Uterus (tissue), 2 donors: ENCODE measurements around the gene KCNIP1.

Experiments
- POLR2A ChIP-seq, 2 donors: fragments of 450-650 bp; IDR thresholded peaks; one replicate each; pipeline ENCODE4 v1.6.1; 2016; ENCODE audit warnings: antibody characterized with exemption in 2 of 2, mild to moderate bottlenecking in 1 of 2, moderate library complexity in 1 of 2
- TF ChIP-seq, protein P1 (sequence below), 4 experiments: fragments of 200-600 bp in 2 of 4; fragments of 450-650 bp in 2 of 4; sonication (generic) in 2 of 4; IDR thresholded peaks; one replicate each; pipeline ENCODE4 v1.5.1; 2016 to 2019; ENCODE audit warnings: antibody characterized with exemption in 4 of 4, mild to moderate bottlenecking in 2 of 4, moderate library complexity in 1 of 4

DNA sequence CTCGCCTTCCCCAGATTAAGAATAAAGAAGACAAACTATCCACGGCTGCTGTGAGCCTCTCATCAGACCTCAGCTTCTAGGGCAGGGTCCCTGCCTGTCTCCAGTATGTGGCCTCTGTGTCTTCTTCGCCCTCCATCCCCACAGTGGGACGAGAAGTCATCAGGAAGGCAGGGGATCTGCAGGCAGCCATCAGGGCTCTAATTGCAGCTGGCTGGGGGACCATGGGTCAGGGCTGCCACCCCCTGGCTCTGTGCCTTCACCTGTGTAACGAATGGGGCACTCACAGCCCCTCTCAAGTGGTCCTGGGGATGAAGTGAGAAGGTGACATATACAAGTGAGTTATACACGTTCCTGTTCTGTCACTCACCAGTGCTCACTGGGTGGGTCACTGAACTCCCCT is 139.8 kb downstream of the KCNIP1 start:
- TF ChIP-seq, protein P1, sequence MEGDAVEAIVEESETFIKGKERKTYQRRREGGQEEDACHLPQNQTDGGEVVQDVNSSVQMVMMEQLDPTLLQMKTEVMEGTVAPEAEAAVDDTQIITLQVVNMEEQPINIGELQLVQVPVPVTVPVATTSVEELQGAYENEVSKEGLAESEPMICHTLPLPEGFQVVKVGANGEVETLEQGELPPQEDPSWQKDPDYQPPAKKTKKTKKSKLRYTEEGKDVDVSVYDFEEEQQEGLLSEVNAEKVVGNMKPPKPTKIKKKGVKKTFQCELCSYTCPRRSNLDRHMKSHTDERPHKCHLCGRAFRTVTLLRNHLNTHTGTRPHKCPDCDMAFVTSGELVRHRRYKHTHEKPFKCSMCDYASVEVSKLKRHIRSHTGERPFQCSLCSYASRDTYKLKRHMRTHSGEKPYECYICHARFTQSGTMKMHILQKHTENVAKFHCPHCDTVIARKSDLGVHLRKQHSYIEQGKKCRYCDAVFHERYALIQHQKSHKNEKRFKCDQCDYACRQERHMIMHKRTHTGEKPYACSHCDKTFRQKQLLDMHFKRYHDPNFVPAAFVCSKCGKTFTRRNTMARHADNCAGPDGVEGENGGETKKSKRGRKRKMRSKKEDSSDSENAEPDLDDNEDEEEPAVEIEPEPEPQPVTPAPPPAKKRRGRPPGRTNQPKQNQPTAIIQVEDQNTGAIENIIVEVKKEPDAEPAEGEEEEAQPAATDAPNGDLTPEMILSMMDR (IDR thresholded peaks at IDR 0.05) = no peak
- TF ChIP-seq POLR2A (IDR thresholded peaks at IDR 0.05) = no peak
